ENCODE data around the gene MACO1.
"Not testable (repeated sequence)": the region's sequence is repeated elsewhere in the genome, so short reads cannot be mapped to it uniquely, and the experiment has no call there.

MACO1 gene

GRCh38 chr1:25437672-25438071 is 7.0 kb downstream of the MACO1 start:
- Histone ChIP-seq H3K4me3 (ENCODE audit: low read depth in 1 of 2, low read length in 2 of 2) (no peak overlapping the region), H3K27ac (ENCODE audit: low read depth, low read length) (no peak overlapping the region), H3K9ac (ENCODE audit: low read depth in 1 of 2, low read length in 2 of 2) (no peak overlapping the region), H3K36me3 (ENCODE audit: control insufficient read depth in 1 of 2, insufficient read depth in 2 of 2, low read length in 2 of 2) (no peaks in the 10 kb centered on the region), H3K27me3 (ENCODE audit: control insufficient read depth in 1 of 2, insufficient read depth in 2 of 2, low read length in 2 of 2) (no peaks in the 10 kb centered on the region), H3K9me3 (ENCODE audit: control insufficient read depth in 1 of 2, low read length in 2 of 2) (no peaks in the 10 kb centered on the region), H3K4me1 (ENCODE audit: control insufficient read depth in 1 of 2, insufficient read depth in 2 of 2, low read length in 2 of 2) (peaks cover 36 to 40% of the 10 kb centered on the region in 2 donors)

- Histone ChIP-seq H3K9me3 (ENCODE audit: control insufficient read depth in 1 of 2, low read length in 2 of 2) (no peaks in the 10 kb centered on the region), H3K27me3 (ENCODE audit: control insufficient read depth in 1 of 2, insufficient read depth in 2 of 2, low read length in 2 of 2) (no peaks in the 10 kb centered on the region), H3K4me1 (ENCODE audit: control insufficient read depth in 1 of 2, insufficient read depth in 2 of 2, low read length in 2 of 2) (peaks cover 21 to 25% of the 10 kb centered on the region in 2 donors), H3K4me3 (ENCODE audit: low read depth in 1 of 2, low read length in 2 of 2) (no peak overlapping the region), H3K9ac (ENCODE audit: low read depth in 1 of 2, low read length in 2 of 2) (no peak overlapping the region), H3K36me3 (ENCODE audit: control insufficient read depth in 1 of 2, insufficient read depth in 2 of 2, low read length in 2 of 2) (no peaks in the 10 kb centered on the region), H3K27ac (ENCODE audit: low read depth, low read length) (no peak overlapping the region)
These were observed 8.6 kb downstream of the MACO1 start for GRCh38 chr1:25439287-25439686.

DNA sequence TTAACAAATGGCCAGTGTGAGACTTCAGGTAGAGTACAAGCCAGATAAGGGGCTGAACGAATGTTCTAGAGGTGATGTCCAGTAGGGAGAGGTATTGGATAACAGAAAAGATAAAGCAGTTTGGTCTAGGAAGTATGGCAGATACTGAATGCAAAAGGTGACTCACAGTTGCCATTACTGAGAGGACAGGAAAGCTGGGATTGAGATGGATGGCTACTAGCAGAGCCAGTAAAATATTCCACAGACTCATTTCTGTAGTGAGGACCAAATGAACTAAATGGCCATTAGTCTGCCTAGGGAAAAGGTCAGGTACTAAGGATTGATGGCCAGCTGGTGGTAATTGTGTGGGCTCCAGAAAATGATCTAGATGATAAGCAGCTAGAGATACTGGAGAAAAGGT is 11.5 kb downstream of the MACO1 start:
- H3K36me3 ChIP-seq (ENCODE audit: control insufficient read depth in 1 of 2, insufficient read depth in 2 of 2, low read length in 2 of 2): no peaks in the 10 kb centered on the region
- no peak overlapping the region for H3K4me3 ChIP-seq (ENCODE audit: low read depth in 1 of 2, low read length in 2 of 2)
- H3K9ac ChIP-seq (ENCODE audit: low read depth in 1 of 2, low read length in 2 of 2): no peak overlapping the region
- H3K9me3 ChIP-seq (ENCODE audit: control insufficient read depth in 1 of 2, low read length in 2 of 2): no peaks in the 10 kb centered on the region
- H3K27ac ChIP-seq (ENCODE audit: low read depth, low read length): no peak overlapping the region
- no peaks in the 10 kb centered on the region for H3K4me1 ChIP-seq (ENCODE audit: control insufficient read depth in 1 of 2, insufficient read depth in 2 of 2, low read length in 2 of 2)
- no peaks in the 10 kb centered on the region for H3K27me3 ChIP-seq (ENCODE audit: control insufficient read depth in 1 of 2, insufficient read depth in 2 of 2, low read length in 2 of 2)

GRCh38 chr1:25443030-25443699 is 12.5 kb downstream of the MACO1 start:
- no peak overlapping the region for H3K4me3 ChIP-seq (ENCODE audit: low read depth in 1 of 2, low read length in 2 of 2)
- no peaks in the 10 kb centered on the region for H3K27me3 ChIP-seq (ENCODE audit: control insufficient read depth in 1 of 2, insufficient read depth in 2 of 2, low read length in 2 of 2)
- H3K4me1 ChIP-seq (ENCODE audit: control insufficient read depth in 1 of 2, insufficient read depth in 2 of 2, low read length in 2 of 2): no peaks in the 10 kb centered on the region
- no peaks in the 10 kb centered on the region for H3K9me3 ChIP-seq (ENCODE audit: control insufficient read depth in 1 of 2, low read length in 2 of 2)
- no peak overlapping the region for H3K9ac ChIP-seq (ENCODE audit: low read depth in 1 of 2, low read length in 2 of 2)
- no peak overlapping the region for H3K27ac ChIP-seq (ENCODE audit: low read depth, low read length)
- H3K36me3 ChIP-seq (ENCODE audit: control insufficient read depth in 1 of 2, insufficient read depth in 2 of 2, low read length in 2 of 2): no peaks in the 10 kb centered on the region

DNA sequence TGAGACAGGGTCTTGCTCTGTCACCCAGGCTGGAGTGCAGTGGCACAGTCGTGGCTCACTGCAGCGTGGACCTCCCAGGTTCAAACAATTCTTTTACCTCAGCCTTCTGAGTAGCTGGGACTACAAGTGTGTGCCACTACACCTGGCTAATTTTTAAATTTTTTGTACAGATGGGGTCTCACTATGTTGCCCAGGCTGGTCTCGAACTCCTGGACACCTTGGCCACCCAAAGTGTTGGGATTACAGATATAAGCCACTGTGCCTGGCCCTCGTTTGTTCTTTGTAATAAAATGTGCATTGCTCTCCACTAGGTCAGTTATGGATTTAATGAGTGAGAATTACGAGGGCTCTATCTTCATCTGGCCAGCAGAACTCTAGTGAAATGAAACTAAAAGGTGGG is 13.9 kb downstream of the MACO1 start:
- not testable (repeated sequence) for H3K9ac ChIP-seq (ENCODE audit: low read depth in 1 of 2, low read length in 2 of 2); H3K36me3 ChIP-seq (ENCODE audit: control insufficient read depth in 1 of 2, insufficient read depth in 2 of 2, low read length in 2 of 2); H3K27ac ChIP-seq (ENCODE audit: low read depth, low read length); H3K4me3 ChIP-seq (ENCODE audit: low read depth in 1 of 2, low read length in 2 of 2); H3K27me3 ChIP-seq (ENCODE audit: control insufficient read depth in 1 of 2, insufficient read depth in 2 of 2, low read length in 2 of 2); H3K4me1 ChIP-seq (ENCODE audit: control insufficient read depth in 1 of 2, insufficient read depth in 2 of 2, low read length in 2 of 2); H3K9me3 ChIP-seq (ENCODE audit: control insufficient read depth in 1 of 2, low read length in 2 of 2)

DNA sequence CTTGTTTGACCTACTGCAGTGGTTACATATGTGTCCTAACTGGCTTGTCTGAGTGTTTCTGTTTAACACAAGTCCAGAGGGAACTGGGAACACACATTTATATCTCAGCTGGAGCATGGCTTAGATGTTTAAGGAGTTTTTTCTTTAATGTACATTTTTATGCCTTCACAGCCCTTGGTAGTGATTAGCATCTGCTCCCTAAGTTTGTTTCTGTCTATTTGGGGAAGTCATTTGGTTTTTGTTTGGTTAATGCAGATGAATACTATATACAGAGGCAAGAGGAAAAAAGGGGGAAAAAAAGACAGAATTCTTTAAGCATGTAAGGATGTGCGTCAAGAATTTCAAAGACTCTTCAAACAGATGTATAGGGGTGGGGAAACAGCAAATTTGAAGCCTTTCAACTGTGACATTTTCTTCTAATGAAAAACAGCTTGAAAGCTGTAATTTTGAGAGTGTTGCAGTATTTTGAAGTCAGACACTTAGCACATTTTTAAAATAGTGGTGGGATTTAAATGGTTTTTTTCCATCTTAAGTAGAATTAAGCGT is 15.4 kb downstream of the MACO1 start:
- Histone ChIP-seq H3K9ac (ENCODE audit: low read depth in 1 of 2, low read length in 2 of 2) (no peak overlapping the region), H3K27ac (ENCODE audit: low read depth, low read length) (no peak overlapping the region), H3K27me3 (ENCODE audit: control insufficient read depth in 1 of 2, insufficient read depth in 2 of 2, low read length in 2 of 2) (no peaks in the 10 kb centered on the region), H3K4me3 (ENCODE audit: low read depth in 1 of 2, low read length in 2 of 2) (no peak overlapping the region), H3K9me3 (ENCODE audit: control insufficient read depth in 1 of 2, low read length in 2 of 2) (no peaks in the 10 kb centered on the region), H3K36me3 (ENCODE audit: control insufficient read depth in 1 of 2, insufficient read depth in 2 of 2, low read length in 2 of 2) (peaks cover 0 to 2% of the 10 kb centered on the region in 2 donors), H3K4me1 (ENCODE audit: control insufficient read depth in 1 of 2, insufficient read depth in 2 of 2, low read length in 2 of 2) (no peaks in the 10 kb centered on the region)

DNA sequence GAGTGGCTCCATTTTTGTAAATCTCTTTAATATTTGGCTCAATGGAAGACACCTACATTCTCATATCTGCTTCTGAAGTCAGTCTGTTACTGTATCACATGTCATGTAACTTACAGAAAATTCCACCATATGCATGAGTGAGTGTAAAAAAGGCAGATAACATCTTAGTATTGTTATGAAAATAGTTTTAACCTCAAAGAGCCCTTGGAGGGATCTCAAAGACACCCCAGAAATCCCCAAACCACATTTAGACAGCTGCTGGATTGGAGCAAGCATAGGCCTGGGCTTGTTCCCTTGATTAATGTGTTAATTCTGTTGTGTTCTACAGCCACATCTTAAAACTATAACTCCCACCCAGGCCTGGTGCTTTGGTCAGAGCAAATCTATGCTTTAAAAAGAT is 16.9 kb downstream of the MACO1 start:
- no peak overlapping the region for H3K4me3 ChIP-seq (ENCODE audit: low read depth in 1 of 2, low read length in 2 of 2)
- H3K9ac ChIP-seq (ENCODE audit: low read depth in 1 of 2, low read length in 2 of 2): no peak overlapping the region
- H3K9me3 ChIP-seq (ENCODE audit: control insufficient read depth in 1 of 2, low read length in 2 of 2): no peaks in the 10 kb centered on the region
- H3K4me1 ChIP-seq (ENCODE audit: control insufficient read depth in 1 of 2, insufficient read depth in 2 of 2, low read length in 2 of 2): no peaks in the 10 kb centered on the region
- no peak overlapping the region for H3K27ac ChIP-seq (ENCODE audit: low read depth, low read length)
- peaks cover 0 to 2% of the 10 kb centered on the region in 2 donors for H3K36me3 ChIP-seq (ENCODE audit: control insufficient read depth in 1 of 2, insufficient read depth in 2 of 2, low read length in 2 of 2)
- no peaks in the 10 kb centered on the region for H3K27me3 ChIP-seq (ENCODE audit: control insufficient read depth in 1 of 2, insufficient read depth in 2 of 2, low read length in 2 of 2)

- Histone ChIP-seq H3K4me1 (ENCODE audit: control insufficient read depth in 1 of 2, insufficient read depth in 2 of 2, low read length in 2 of 2) (no peaks in the 10 kb centered on the region), H3K4me3 (ENCODE audit: low read depth in 1 of 2, low read length in 2 of 2) (no peak overlapping the region), H3K36me3 (ENCODE audit: control insufficient read depth in 1 of 2, insufficient read depth in 2 of 2, low read length in 2 of 2) (peaks cover 0 to 7% of the 10 kb centered on the region in 2 donors), H3K27me3 (ENCODE audit: control insufficient read depth in 1 of 2, insufficient read depth in 2 of 2, low read length in 2 of 2) (no peaks in the 10 kb centered on the region), H3K27ac (ENCODE audit: low read depth, low read length) (no peak overlapping the region), H3K9ac (ENCODE audit: low read depth in 1 of 2, low read length in 2 of 2) (no peak overlapping the region), H3K9me3 (ENCODE audit: control insufficient read depth in 1 of 2, low read length in 2 of 2) (no peaks in the 10 kb centered on the region)
These were observed 20.2 kb downstream of the MACO1 start for GRCh38 chr1:25450891-25451290.

DNA sequence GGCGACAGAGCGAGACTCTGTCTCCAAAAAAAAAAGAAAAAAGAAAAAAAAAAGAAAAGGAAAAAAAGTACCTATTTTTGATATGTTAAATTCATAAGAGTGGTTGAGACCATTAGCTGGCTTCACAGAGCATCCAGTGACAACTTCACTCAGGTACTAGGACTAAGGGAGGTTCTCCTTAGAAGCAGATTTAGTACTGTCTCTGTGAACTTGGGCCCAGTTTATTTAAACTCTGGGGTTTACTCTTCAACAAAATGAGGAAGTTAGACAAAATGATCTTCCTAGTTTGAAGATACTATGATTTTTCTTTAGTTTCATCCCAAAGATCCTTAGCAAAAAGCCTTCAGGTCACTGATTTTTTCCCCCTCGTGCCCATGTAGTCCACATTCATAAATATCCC is 21.2 kb downstream of the MACO1 start:
- H3K4me3 ChIP-seq (ENCODE audit: low read depth in 1 of 2, low read length in 2 of 2): no peak overlapping the region
- no peaks in the 10 kb centered on the region for H3K4me1 ChIP-seq (ENCODE audit: control insufficient read depth in 1 of 2, insufficient read depth in 2 of 2, low read length in 2 of 2)
- no peaks in the 10 kb centered on the region for H3K27me3 ChIP-seq (ENCODE audit: control insufficient read depth in 1 of 2, insufficient read depth in 2 of 2, low read length in 2 of 2)
- no peaks in the 10 kb centered on the region for H3K9me3 ChIP-seq (ENCODE audit: control insufficient read depth in 1 of 2, low read length in 2 of 2)
- H3K9ac ChIP-seq (ENCODE audit: low read depth in 1 of 2, low read length in 2 of 2): no peak overlapping the region
- no peak overlapping the region for H3K27ac ChIP-seq (ENCODE audit: low read depth, low read length)
- H3K36me3 ChIP-seq (ENCODE audit: control insufficient read depth in 1 of 2, insufficient read depth in 2 of 2, low read length in 2 of 2): peaks cover 0 to 13% of the 10 kb centered on the region in 2 donors

DNA sequence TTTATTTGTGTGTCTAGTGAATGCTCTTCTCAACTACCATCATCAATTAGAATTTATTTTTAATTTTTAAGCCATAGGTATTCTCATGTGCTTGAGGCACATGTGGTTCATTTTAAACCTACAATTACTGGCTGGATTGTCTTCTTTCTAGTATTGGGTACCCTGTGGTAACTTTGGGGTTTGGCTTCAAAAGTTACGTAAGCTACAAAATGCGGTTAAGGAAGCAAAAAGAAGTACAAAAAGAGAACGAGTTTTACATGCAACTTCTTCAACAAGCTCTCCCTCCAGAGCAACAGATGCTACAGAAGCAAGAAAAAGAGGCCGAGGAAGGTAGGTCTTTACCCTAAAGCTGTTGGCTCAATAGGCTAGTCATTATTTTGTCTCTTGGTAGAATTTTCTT is 25.8 kb downstream of the MACO1 start:
- Histone ChIP-seq H3K27ac (ENCODE audit: low read depth, low read length) (no peak overlapping the region), H3K36me3 (ENCODE audit: control insufficient read depth in 1 of 2, insufficient read depth in 2 of 2, low read length in 2 of 2) (peaks cover 4 to 29% of the 10 kb centered on the region in 2 donors), H3K9ac (ENCODE audit: low read depth in 1 of 2, low read length in 2 of 2) (no peak overlapping the region)

More for the DNA sequence above, 25.8 kb downstream of the MACO1 start:
- no peaks in the 10 kb centered on the region for H3K9me3 ChIP-seq (ENCODE audit: control insufficient read depth in 1 of 2, low read length in 2 of 2)
- no peak overlapping the region for H3K4me3 ChIP-seq (ENCODE audit: low read depth in 1 of 2, low read length in 2 of 2)
- H3K27me3 ChIP-seq (ENCODE audit: control insufficient read depth in 1 of 2, insufficient read depth in 2 of 2, low read length in 2 of 2): no peaks in the 10 kb centered on the region
- no peaks in the 10 kb centered on the region for H3K4me1 ChIP-seq (ENCODE audit: control insufficient read depth in 1 of 2, insufficient read depth in 2 of 2, low read length in 2 of 2)

Measured in duodenal mucosa (tissue), 2 donors.